ENCODE data around the gene CHST2.
"Not testable (repeated sequence)": the region's sequence is repeated elsewhere in the genome, so short reads cannot be mapped to it uniquely, and the experiment has no call there.

The CHST2 gene

GRCh38 chr3:143134471-143134870, 14.9 kb downstream of the CHST2 start:
- DNase-seq (ENCODE audit: low spot score): no peak

- no peak for DNase-seq (ENCODE audit: low spot score)
Measured at GRCh38 chr3:143135150-143135549, 15.6 kb downstream of the CHST2 start.

GRCh38 chr3:143137435-143138036, 18.0 kb downstream of the CHST2 start:
- no peak for DNase-seq (ENCODE audit: low spot score)

GRCh38 chr3:143138953-143139352, 19.4 kb downstream of the CHST2 start:
- DNase-seq (ENCODE audit: low spot score): no peak

GRCh38 chr3:143139762-143140161, 20.2 kb downstream of the CHST2 start:
- DNase-seq (ENCODE audit: low spot score): no peak

- DNase-seq (ENCODE audit: low spot score): no peak
Measured at GRCh38 chr3:143140550-143140949, 21.0 kb downstream of the CHST2 start.

- no peak for DNase-seq (ENCODE audit: low spot score)
Measured at GRCh38 chr3:143142354-143142753, 22.8 kb downstream of the CHST2 start.

GRCh38 chr3:143145906-143146305, 26.3 kb downstream of the CHST2 start:
- DNase-seq (ENCODE audit: low spot score): no peak

GRCh38 chr3:143146486-143147274, 27.1 kb downstream of the CHST2 start:
- DNase-seq (ENCODE audit: low spot score): no peak

- no peak for DNase-seq (ENCODE audit: low spot score)
Measured at GRCh38 chr3:143147707-143148106, 28.1 kb downstream of the CHST2 start.

- DNase-seq (ENCODE audit: low spot score): no peak
Measured at GRCh38 chr3:143150071-143150470, 30.5 kb downstream of the CHST2 start.

GRCh38 chr3:143151004-143151731, 31.6 kb downstream of the CHST2 start:
- DNase-seq (ENCODE audit: low spot score): no peak

GRCh38 chr3:143152043-143152442, 32.5 kb downstream of the CHST2 start:
- no peak for DNase-seq (ENCODE audit: low spot score)

- DNase-seq (ENCODE audit: low spot score): no peak
Measured at GRCh38 chr3:143155756-143156155, 36.2 kb downstream of the CHST2 start.

- DNase-seq (ENCODE audit: low spot score): no peak
Measured at GRCh38 chr3:143158014-143158988, 38.7 kb downstream of the CHST2 start.

- DNase-seq (ENCODE audit: low spot score): no peak
Measured at GRCh38 chr3:143160437-143160836, 40.9 kb downstream of the CHST2 start.

GRCh38 chr3:143163562-143164100, 44.1 kb downstream of the CHST2 start:
- DNase-seq (ENCODE audit: low spot score): no peak

- DNase-seq (ENCODE audit: low spot score): no peak
Measured at GRCh38 chr3:143165211-143165610, 45.6 kb downstream of the CHST2 start.

GRCh38 chr3:143165612-143166285, 46.2 kb downstream of the CHST2 start:
- DNase-seq (ENCODE audit: low spot score): not testable (repeated sequence)

GRCh38 chr3:143166376-143166775, 46.8 kb downstream of the CHST2 start:
- no peak for DNase-seq (ENCODE audit: low spot score)
